Gastrocnemius medialis (tissue), 4 donors: Measurements from ENCODE around the gene CFAP54. TPM values are rescaled to one million over a fixed set of nuclear protein-coding genes. Genes with fewer than 3 reads are reported as not detected.
A peak's percentile ranks its signal among the peaks of the same experiment; 100 is the strongest.

Experiments
- ATAC-seq, 2 donors: fragments of 150-250 bp; one replicate each; pipeline ENCODE4 v1.9.1; 2016
- DNase-seq, 2 donors: peaks; one replicate each; pipeline ENCODE4 v3.0.0-alpha.2; 2019
- H3K27ac ChIP-seq, 4 donors: fragments of 200-600 bp; sonication (generic); 1 replicate in 1 of 4; 2 replicates in 3 of 4; pipeline ENCODE4 v1.5.1; 2016 to 2018; ENCODE audit warnings: mild to moderate bottlenecking in 2 of 4, moderate library complexity in 1 of 4
- H3K27me3 ChIP-seq, 3 donors: fragments of 200-600 bp; sonication (generic) in 2 of 3; 1 replicate in 1 of 3; 2 replicates in 2 of 3; pipeline versions ENCODE4 v1.5.1 to v1.6.0; 2016 to 2019; ENCODE audit warnings: mild to moderate bottlenecking in 1 of 3, moderate library complexity in 1 of 3
- H3K36me3 ChIP-seq, 2 donors: fragments of 200-600 bp; sonication (generic) in 1 of 2; one replicate each; pipeline ENCODE4 v1.5.1; 2017 to 2018
- H3K4me1 ChIP-seq, 2 donors: fragments of 200-600 bp; sonication (generic) in 1 of 2; one replicate each; pipeline ENCODE4 v1.5.1; 2016 to 2017; ENCODE audit warnings: mild to moderate bottlenecking in 2 of 2
- H3K4me3 ChIP-seq, 4 donors: fragments of 200-600 bp; sonication (generic) in 3 of 4; 1 replicate in 1 of 4; 2 replicates in 3 of 4; pipeline ENCODE4 v1.5.1; 2016 to 2019; ENCODE audit warnings: mild to moderate bottlenecking in 2 of 4
- H3K9me3 ChIP-seq, 3 donors: fragments of 200-600 bp; sonication (generic) in 2 of 3; 1 replicate in 1 of 3; 2 replicates in 2 of 3; pipeline ENCODE4 v1.5.1; 2016 to 2019
- POLR2A ChIP-seq, 2 donors: fragments of 450-650 bp; IDR thresholded peaks; one replicate each; pipeline ENCODE4 v1.6.1; 2017; ENCODE audit warnings: antibody characterized with exemption in 2 of 2, mild to moderate bottlenecking in 2 of 2, moderate library complexity in 2 of 2
- in situ Hi-C, 4 donors: fragments of 200-750 bp; cut with MboI; loops; one replicate each; pipeline versions ENCODE4 v1.15.0 to v1.8.0; 2017; ENCODE audit warnings: low sequenced_read_pairs in 4 of 4
- intact Hi-C: fragments of 100-400 bp; cut with DNase I; formaldehyde crosslinking; loops from one replicate; pipeline ENCODE4 v1.15.1; 2023; ENCODE audit warnings: low total_unique reads
- total RNA-seq, 4 donors: library from RNA; depleted of rRNA; stranded (reverse); fragments of >200 nt; gene quantifications; one replicate each; pipeline versions ENCODE4 v1.1.0 to v1.2.3, GENCODE V29; 2016
- TF ChIP-seq, protein P1 (sequence below), 5 experiments: fragments of 450-650 bp in 3 of 5; fragments of 200-600 bp in 2 of 5; sonication (generic) in 2 of 5; IDR thresholded peaks in 4 of 5; conservative IDR thresholded peaks in 1 of 5; 1 replicate in 4 of 5; 2 replicates in 1 of 5; pipeline ENCODE4 v1.5.1; 2016 to 2019; ENCODE audit warnings: antibody characterized with exemption in 5 of 5, mild to moderate bottlenecking in 3 of 5, moderate library complexity in 3 of 5

CFAP54 gene
- total RNA-seq, 4 donors from 2014 or later: not detected

GRCh38 chr12:96912261-96912660 lies 422.9 kb downstream of the CFAP54 start:
- Histone ChIP-seq H3K9me3 (no peaks in the 10 kb centered on the region), H3K27ac (peak overlapping the region in 3 of 4 donors; percentile 30 to 58 (median 52)), H3K4me3 (no peak overlapping the region), H3K27me3 (no peaks in the 10 kb centered on the region), H3K4me1 (peaks cover 40 to 44% of the 10 kb centered on the region in 2 donors), H3K36me3 (no peaks in the 10 kb centered on the region)
- DNase-seq: no peak
- ATAC-seq: peak; percentile 73 to 77
- intact Hi-C loops (loop anchor here (10.0 kb wide), 1 partner anchor 877 kb away; the partner anchor contains the start of gene LTA4H), in situ Hi-C loops (no loop called here)
- no peak for TF ChIP-seq POLR2A (IDR thresholded peaks at IDR 0.05)
- TF ChIP-seq, protein P1, sequence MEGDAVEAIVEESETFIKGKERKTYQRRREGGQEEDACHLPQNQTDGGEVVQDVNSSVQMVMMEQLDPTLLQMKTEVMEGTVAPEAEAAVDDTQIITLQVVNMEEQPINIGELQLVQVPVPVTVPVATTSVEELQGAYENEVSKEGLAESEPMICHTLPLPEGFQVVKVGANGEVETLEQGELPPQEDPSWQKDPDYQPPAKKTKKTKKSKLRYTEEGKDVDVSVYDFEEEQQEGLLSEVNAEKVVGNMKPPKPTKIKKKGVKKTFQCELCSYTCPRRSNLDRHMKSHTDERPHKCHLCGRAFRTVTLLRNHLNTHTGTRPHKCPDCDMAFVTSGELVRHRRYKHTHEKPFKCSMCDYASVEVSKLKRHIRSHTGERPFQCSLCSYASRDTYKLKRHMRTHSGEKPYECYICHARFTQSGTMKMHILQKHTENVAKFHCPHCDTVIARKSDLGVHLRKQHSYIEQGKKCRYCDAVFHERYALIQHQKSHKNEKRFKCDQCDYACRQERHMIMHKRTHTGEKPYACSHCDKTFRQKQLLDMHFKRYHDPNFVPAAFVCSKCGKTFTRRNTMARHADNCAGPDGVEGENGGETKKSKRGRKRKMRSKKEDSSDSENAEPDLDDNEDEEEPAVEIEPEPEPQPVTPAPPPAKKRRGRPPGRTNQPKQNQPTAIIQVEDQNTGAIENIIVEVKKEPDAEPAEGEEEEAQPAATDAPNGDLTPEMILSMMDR (IDR thresholded peaks at IDR 0.05 in 4 of 5, conservative IDR thresholded peaks at IDR 0.05 in 1 of 5): no peak

DNA sequence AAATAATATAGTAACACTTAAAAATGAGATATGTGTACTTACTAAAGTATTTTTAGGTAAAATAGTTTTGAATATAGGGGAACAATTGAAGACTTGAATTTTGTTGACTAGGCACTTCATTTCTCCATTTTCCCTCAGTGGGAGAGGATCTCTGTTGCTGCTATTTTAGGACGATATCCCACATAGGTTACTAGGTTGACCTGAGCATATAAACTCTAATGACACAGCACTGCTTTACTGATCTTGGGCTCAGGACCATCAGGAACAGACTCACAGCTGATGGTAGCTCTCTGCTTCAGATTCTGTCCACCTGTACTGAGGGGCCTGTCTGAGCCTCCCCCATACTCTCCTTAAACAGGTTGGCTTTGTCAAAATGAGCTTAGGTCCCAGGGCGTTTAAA lies 423.6 kb downstream of the CFAP54 start:
- Histone ChIP-seq H3K4me3 (no peak overlapping the region), H3K9me3 (no peaks in the 10 kb centered on the region), H3K4me1 (peaks cover 39 to 40% of the 10 kb centered on the region in 2 donors), H3K27ac (peak overlapping the region in 3 of 4 donors; percentile 28 to 52 (median 30)), H3K27me3 (no peaks in the 10 kb centered on the region), H3K36me3 (no peaks in the 10 kb centered on the region)
- intact Hi-C loops: loop anchor here (10.0 kb wide), 1 partner anchor 878 kb away; the partner anchor contains the start of gene LTA4H
- no peak for ATAC-seq
- in situ Hi-C loops: no loop called here
- no peak for TF ChIP-seq POLR2A (IDR thresholded peaks at IDR 0.05)
- TF ChIP-seq, protein P1 (IDR thresholded peaks at IDR 0.05 in 4 of 5, conservative IDR thresholded peaks at IDR 0.05 in 1 of 5): no peak
- no peak for DNase-seq

DNA sequence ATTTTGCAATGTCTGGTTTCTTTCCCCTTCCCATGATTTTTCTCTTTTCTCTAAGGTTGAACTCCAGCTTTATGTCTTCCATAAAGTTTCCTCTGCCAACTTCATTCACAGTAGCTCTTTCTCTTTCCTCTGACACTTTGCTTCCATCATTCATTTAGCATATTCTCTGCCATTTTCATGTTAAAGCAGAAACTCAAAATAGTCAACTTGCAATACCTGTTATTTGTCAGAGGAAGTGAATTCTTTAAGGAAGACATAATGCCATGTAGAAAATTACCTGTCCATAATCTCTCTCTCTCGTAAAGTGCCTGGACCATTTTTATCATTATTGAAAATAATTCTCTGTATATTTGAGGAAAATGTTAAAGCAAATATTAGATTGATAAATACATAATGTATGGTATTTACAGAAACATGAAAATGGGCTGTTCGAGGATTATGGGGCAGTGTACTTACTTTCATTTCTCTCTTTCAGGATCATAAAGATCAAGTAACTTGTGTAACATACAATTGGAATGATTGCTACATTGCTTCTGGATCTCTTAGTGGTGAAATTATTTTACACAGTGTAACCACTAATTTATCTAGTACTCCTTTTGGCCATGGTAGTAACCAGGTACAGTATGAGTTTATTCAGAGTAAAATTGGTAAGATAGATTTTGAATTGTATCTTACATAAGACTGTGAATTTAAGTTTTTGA lies 430.3 kb downstream of the CFAP54 start:
- no peak for ATAC-seq
- Histone ChIP-seq H3K36me3 (peaks cover 0 to 11% of the 10 kb centered on the region in 2 donors), H3K4me3 (no peak overlapping the region), H3K27me3 (no peaks in the 10 kb centered on the region), H3K9me3 (no peaks in the 10 kb centered on the region), H3K4me1 (no peaks in the 10 kb centered on the region), H3K27ac (no peak overlapping the region)
- no peak for DNase-seq
- intact Hi-C loops: loop anchor here (10.0 kb wide), 1 partner anchor 885 kb away; the partner anchor contains the start of gene LTA4H
- in situ Hi-C loops: no loop called here
- TF ChIP-seq, protein P1 (IDR thresholded peaks at IDR 0.05 in 4 of 5, conservative IDR thresholded peaks at IDR 0.05 in 1 of 5): no peak
- TF ChIP-seq POLR2A (IDR thresholded peaks at IDR 0.05): no peak

Other genes starting within 250 kb of the CFAP54 start
- gene CDK17, start 89.1 kb upstream of the CFAP54 start, total RNA-seq: 10 to 100 TPM; 10.9 to 25.1 (median 20.9) TPM